Forelimb muscle (tissue), 1 donor: ENCODE data around the gene BSCL2. TPM values are rescaled to one million over a fixed set of nuclear protein-coding genes. Genes with fewer than 3 reads are reported as not detected.
"Not testable (repeated sequence)": the region's sequence is repeated elsewhere in the genome, so short reads cannot be mapped to it uniquely, and the experiment has no call there.

ENCODE experiments used
- DNase-seq: peaks from one replicate; pipeline ENCODE4 v3.0.0-alpha.2; 2013; ENCODE audit warnings: low read depth
- polyA plus RNA-seq: library from polyadenylated mRNA; unstranded; fragments of 120-200 nt; gene quantifications from one replicate; pipeline ENCODE4 v1.2.1, GENCODE V29; 2013; ENCODE audit not compliant: insufficient read length

BSCL2 gene
- 16.5 TPM for polyA plus RNA-seq

DNA sequence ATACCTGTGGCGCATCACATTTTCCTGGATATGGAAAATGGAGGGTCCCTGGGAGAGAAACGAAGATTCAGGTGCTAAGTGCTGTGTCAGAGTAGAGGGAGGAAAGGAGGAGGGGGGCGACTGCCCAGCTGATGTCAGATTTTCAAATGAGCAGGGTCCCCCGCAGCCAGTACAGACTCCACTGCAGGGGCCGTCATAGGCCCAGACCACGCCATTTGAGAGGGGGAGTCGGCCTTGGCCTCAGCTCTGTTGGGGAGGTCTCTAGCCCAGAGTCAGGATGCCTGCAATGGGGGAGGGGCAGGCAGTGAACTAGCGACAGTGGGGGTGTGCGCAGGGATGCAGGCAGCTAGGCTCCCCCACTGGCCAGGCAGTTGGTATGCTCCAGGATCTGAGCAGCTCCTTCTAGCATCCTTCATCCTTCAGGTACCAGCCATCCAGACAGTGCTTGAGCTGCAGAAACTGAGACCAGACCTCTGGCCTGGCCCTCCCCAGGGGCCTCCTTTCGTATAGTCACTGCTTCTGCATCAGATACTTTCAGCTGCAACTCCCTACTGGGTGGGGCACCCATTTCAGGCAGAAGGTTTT is at the start of gene BSCL2, which contains the start of gene GNG3:
BSCL2 (minus strand) TSS at position 148 of the 585 bp plus-strand sequence. CDS start 229 bp downstream, outside the sequence.
GNG3 (plus strand) TSS at position 400 of the 585 bp plus-strand sequence. CDS start 620 bp downstream, outside the sequence.
- no peak for DNase-seq

DNA sequence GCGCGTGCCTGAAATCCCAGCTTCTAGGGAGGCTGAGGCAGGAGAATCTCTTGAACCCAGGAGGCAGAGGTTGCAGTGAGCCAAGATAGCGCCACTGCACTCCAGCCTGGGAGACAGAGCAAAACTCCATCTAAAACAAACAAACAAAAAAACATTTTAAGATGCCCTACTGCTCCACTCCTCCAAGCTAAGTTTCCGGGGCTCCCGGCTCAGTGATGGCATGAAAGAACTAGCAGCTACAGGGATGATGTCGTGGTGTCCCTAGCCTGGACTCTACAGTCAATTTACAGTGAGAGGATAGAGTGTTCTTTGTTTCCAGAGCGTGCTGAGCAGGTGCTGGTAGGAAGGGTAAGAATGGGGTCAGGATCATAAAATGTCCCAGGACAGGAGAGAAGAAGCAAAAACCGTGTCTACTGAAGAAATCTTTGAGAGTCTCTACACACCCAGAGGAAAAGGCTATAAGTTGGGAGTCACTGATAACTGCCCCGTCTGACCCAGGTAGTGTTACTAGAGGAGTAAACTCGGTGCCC is 47.9 kb upstream of the BSCL2 start:
- DNase-seq, result no peak

- peak; percentile 99 for DNase-seq
Measured at GRCh38 chr11:62753736-62754603, 46.7 kb upstream of the BSCL2 start, which contains the start of gene ZBTB3. Gene ZBTB3 (minus strand): TSS chr11:62754160. CDS start chr11:62753664, 496 bp downstream.

DNA sequence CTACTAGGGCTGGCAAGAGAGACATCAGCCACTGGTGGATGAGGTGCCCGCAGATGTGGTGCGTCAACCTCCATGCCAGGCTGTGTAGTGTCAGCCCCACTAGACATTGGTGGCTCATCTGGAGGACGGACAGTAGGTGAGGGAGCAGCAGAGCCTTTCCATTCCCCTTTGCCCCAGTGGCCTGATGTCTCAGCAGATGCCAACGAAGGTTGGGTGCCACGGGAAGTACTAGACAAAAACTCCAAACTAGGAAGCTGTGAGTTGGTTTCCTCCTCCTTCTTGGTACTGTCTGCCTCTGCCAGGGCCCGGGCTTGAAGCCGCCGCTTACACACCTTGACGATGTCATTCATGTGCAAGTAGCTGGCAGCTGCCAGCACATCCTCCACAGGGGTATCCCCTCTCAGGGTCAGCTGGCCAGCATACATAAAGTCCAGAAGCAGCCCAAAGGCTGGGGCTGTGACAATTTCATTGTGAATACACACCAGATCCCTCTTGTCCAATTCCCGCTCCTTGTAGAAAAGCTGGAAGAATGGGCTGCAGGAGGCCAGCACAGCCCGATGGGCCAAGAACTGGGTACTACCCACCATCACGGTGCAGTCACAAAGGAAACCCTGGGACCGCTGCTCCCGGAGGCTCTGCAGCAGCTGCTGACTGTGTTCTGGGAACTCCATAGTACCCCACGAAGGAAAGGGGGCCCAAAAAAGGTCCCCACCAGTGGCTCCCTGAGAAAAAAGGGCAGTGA is 45.9 kb upstream of the BSCL2 start:
- no peak for DNase-seq

- no peak for DNase-seq
Measured at GRCh38 chr11:62752177-62752785, 45.1 kb upstream of the BSCL2 start.

- DNase-seq, result not testable (repeated sequence)
Measured at GRCh38 chr11:62749931-62750330, 42.7 kb upstream of the BSCL2 start.

DNA sequence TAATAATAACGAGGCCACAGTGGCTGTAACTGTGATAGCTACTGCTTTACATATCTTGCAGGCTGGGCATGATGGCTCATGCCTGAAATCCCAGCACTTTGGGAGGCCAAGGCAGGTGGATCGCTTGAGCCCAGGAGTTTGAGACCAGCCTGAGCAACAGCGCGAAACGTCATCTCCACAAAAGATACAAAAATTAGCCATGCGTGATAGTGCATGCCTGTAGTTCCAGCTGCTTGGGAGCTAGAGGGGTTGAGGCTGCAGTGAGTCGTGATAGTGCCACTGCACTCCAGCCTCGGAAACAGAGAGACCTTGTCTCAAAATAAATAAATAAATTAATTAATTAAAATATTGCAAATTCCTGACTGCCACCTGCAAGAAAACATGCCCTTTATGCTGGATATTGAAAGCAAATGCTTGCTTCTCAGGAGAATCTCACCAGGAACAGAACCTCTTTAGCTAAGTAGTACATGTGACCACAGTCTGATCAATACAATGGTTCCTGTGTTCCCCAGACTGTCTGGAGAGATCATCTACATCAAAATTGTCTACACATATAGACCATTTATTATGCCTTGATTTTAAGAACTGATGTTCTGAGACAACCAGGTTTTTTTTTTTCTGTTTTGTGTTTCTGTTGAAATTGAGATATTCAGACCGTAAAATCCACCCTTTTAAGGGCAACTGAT is 40.4 kb upstream of the BSCL2 start:
- DNase-seq, result no peak

DNA sequence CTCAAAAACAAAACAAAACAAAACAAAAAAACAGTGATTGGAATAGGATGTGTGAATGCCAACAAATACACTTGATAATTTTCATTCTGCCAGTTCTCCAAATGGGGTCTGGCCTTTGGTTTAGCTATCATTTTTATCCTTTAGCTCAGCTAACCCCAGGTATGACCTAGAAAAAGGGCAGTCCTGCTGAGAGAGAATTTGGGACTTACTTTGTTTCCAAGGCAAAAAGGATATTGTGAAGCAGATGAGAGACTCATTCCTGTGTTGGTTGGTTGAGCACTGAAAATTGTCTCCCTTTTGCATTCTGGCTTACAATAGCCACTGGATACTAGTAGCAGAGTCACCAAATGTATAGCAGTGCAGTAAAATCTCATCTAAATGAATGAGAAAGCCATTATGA is 30.0 kb upstream of the BSCL2 start:
- DNase-seq, result no peak

DNA sequence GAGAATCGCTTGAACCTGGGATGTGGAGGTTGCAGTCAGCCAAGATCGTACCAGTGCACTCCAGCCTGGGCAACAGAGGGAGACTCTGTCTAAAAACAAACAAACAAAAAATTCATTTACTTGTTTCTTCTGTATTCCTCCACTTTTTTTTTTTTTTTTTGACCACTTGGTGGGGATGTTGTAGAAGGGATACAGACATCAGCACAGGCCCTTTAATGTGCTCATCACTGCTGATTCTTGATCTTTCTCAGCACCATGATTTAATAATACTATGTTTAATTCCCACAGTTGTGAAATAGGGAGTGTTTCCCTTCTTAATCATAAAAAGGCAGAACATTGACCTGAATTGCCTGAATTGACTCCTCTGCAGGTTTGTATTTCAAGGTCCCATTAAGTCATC is 25.6 kb upstream of the BSCL2 start:
- no peak for DNase-seq

- DNase-seq, result not testable (repeated sequence)
Measured at GRCh38 chr11:62730076-62730475, 22.9 kb upstream of the BSCL2 start.

DNA sequence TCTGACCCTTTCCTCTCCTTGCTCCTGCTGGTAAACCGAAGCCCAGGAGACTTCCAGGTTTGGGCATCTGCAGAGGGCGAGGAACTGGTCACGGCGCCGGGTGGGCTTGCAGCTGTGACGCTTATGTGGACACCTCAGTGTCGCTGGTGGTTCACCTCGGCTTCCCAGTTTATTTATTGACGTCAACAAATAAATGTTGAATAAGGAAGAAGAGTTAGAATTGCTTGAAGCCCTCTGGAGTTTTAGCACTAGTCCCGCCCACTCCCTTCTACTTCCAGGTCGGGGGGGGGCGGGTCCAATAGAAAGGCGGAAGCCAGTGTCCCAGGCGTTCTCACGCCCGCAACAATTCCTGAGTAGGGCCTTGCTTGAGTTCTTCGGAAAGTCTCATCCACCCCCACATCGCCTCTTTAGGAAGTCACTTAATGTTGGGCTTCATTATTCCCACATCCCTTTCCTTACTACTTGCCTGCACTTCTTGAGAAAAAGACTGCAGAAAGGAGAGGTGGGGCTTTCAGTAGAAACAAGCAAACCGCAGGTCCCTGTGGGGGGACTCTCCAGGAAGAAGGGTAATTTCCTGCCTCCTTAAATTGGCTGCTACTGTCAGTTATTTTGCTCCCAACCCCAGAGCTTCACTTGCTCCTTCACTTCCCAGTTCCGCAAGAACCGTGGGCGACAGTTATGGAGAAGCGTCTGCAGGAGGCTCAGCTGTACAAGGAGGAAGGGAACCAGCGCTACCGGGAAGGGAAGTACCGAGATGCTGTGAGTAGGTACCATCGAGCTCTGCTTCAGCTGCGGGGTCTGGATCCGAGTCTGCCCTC is 21.2 kb upstream of the BSCL2 start, which contains the start of gene TTC9C:
TTC9C (plus strand) TSS at position 316 of the 818 bp plus-strand sequence; CDS start at position 679, 363 bp downstream.
- DNase-seq, result no peak

DNA sequence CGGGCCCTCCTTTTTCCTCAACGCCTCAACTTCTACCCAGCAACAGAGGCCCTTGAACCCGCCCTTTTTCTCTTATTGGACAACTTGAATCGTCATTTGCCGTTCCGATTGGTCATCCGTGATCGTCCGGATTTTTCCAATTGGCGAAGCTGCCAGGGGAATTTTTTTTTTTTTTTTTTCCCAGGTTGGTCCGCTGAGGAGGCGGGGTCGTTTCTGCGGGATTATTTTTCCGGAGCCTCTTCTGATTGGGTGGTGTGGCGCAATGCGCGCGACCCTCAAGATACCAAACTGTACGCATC is 20.6 kb upstream of the BSCL2 start:
- DNase-seq, result peak; percentile 97

GRCh38 chr11:62727165-62727871 is 20.1 kb upstream of the BSCL2 start, which contains the start of gene HNRNPUL2:
Gene HNRNPUL2 (minus strand): TSS chr11:62727457. CDS start chr11:62727156, 301 bp downstream.
- DNase-seq, result peak; percentile 97

DNA sequence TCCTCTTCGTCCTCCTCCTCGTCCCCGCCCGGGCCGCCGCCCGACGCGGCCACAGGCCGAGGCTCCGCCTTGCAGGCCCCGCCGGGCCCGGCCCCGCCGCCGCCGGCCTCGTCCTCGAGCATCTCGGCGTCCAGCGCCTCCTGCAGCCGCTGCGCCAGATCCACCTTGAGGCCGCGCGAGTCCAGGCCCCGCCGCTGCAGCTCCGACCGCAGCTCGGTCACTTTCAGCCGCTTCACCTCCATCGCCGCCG is 19.6 kb upstream of the BSCL2 start:
- no peak for DNase-seq

- DNase-seq, result no peak
Measured at GRCh38 chr11:62726156-62726914, 19.1 kb upstream of the BSCL2 start.

DNA sequence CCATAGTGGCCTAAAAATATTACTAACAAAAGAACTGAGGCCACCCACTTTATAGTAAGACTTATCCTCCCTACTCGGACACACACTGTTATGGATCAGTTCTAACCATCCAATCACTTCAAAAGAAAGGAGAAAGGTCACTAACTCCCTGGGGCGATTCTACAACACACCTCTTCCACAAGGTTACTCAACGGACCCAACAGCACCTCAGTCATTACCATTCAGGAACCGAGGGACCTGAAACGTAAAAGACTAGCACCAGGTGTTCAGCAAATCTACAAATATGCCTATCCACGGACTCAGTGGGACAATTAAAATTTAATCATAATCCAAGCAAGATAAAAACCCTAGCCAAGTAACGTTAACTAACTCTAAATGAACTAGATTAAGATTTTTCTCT is 18.4 kb upstream of the BSCL2 start:
- DNase-seq, result no peak

GRCh38 chr11:62724171-62724570 is 16.9 kb upstream of the BSCL2 start:
- no peak for DNase-seq

- no peak for DNase-seq
Measured at GRCh38 chr11:62721994-62722393, 14.8 kb upstream of the BSCL2 start.
